ENCODE results near the gene CYP27B1. TPM values are rescaled to one million over a fixed set of nuclear protein-coding genes. Genes with fewer than 3 reads are reported as not detected.

CYP27B1 gene
- total RNA-seq, 1 donor from 2014 or later: 3.9 TPM

DNA sequence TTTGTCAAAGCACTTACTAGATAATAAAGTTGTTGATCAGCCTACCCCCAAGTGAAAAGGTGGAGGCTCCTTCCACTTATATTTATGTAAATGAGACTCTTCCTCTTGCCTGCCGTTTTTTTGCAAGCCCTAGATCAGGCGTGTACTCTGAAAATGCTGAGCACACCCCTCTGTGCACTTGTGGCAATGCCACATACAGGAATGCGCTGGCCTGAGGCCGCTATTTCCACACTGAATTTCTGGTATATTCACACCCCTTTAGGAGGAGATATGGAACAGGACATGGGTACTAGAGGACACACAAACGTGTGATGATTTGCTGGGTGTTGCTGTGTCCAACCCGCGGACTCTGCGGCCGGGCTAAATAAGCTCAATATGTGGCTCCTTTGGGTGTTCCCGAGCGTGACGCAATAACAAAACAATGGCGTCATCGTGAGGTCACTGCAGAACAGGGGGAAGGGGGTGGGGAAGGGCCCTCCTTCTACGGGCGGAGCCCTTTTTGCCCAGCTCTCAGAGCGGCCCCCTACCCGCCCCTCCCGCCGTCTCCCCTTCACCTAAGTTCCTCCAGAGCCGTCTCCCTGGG lies 22.6 kb downstream of the CYP27B1 start:
- TF ChIP-seq, protein P1, sequence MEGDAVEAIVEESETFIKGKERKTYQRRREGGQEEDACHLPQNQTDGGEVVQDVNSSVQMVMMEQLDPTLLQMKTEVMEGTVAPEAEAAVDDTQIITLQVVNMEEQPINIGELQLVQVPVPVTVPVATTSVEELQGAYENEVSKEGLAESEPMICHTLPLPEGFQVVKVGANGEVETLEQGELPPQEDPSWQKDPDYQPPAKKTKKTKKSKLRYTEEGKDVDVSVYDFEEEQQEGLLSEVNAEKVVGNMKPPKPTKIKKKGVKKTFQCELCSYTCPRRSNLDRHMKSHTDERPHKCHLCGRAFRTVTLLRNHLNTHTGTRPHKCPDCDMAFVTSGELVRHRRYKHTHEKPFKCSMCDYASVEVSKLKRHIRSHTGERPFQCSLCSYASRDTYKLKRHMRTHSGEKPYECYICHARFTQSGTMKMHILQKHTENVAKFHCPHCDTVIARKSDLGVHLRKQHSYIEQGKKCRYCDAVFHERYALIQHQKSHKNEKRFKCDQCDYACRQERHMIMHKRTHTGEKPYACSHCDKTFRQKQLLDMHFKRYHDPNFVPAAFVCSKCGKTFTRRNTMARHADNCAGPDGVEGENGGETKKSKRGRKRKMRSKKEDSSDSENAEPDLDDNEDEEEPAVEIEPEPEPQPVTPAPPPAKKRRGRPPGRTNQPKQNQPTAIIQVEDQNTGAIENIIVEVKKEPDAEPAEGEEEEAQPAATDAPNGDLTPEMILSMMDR (IDR thresholded peaks at IDR 0.05; ENCODE audit: insufficient read depth, low read length, severe bottlenecking): no peak
- H3K36me3 ChIP-seq (ENCODE audit: control insufficient read depth, insufficient read depth, low read length): peaks cover 4% of the 10 kb centered on the region
- H3K27me3 ChIP-seq (ENCODE audit: control insufficient read depth, insufficient read depth, low read length): peaks cover 9% of the 10 kb centered on the region
- H3K4me3 ChIP-seq (ENCODE audit: low read depth, low read length): peak overlapping the region; percentile 73
- FAIRE-seq (no peak), DNase-seq (ENCODE audit: low read depth) (no peak)

DNA sequence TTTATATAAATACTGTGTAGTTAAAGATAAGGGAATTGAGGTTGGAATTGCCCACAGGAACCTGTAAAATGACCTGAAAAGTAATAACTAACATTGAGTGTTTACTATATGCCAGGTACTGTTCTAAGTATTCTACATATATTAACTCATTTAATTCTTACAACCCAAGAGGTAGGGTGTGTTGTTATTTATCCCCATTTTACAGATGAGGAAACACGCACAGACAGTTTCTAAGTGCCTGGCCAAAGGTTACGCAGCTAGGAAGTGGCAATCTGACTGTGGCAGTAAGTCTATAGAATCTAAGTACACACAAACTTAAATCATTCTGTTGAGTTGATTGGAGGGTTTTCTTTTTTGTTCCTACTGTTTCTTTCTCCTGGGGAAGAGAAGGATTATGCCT lies 23.1 kb downstream of the CYP27B1 start:
- TF ChIP-seq, protein P1 (IDR thresholded peaks at IDR 0.05; ENCODE audit: insufficient read depth, low read length, severe bottlenecking): no peak
- H3K36me3 ChIP-seq (ENCODE audit: control insufficient read depth, insufficient read depth, low read length): peaks cover 4% of the 10 kb centered on the region
- H3K4me3 ChIP-seq (ENCODE audit: low read depth, low read length): no peak overlapping the region
- DNase-seq (ENCODE audit: low read depth) (no peak), FAIRE-seq (no peak)
- peaks cover 14% of the 10 kb centered on the region for H3K27me3 ChIP-seq (ENCODE audit: control insufficient read depth, insufficient read depth, low read length)

DNA sequence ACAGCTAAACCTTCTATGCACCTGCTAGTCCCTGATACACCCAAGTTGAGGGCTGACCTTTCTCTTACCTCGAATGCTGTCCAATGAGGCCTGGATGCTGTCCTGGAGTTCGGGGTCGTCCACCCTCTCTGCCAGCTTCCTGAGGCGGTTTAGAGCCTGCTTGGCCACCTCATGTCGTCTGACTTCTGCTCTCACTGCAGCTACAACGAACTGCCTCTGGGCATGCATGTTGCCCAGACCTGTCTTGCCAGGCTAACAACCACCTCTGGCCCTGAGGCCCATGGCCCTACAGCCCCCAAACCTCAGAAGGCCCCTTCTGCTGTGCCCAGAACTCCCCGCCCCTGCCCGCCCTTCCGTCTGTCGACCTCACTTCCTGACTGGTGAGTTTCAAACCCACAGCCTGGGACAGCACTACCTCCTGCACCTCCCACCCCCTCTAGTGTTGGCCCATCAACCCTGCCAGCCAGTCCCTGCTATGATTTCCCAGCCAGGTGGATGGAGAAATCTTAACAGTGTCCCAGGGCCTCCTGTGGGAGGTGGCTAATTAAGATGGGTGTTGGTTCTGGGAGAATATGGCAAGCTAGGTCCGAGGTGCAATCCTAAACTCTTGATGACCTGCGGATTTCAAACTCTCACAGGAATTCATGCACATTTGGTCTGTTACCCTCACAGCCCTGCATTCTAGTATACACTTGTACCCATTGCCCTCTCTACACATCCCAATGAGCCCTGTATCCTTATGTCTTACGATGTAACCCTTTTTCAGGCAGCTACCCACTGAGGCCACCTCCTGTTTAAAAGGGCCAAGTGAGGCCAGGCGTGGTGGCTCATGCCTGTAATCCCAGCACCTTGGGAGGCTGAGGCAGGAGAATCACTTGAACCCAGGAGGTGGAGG lies 24.8 kb downstream of the CYP27B1 start:
- H3K27me3 ChIP-seq (ENCODE audit: control insufficient read depth, insufficient read depth, low read length): peaks cover 24% of the 10 kb centered on the region

DNA sequence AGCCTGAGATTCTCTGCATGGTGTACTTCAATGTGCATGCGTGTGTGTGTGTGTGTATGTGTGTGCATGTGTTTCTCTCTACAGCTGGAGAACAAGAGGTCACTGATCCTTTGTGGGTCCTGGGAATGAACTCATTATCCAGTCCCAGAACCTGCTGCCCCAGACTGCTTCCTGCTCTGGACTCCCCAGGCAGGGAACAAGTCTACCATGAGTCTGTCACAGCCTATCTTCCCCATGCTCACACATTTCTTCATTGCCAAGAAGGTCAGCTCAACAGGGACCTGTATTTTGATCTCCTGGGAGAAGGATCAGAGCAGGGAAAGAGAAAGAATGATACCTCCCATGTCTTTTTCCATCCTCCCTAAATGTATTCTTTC lies 25.5 kb downstream of the CYP27B1 start:
- no peaks in the 10 kb centered on the region for H3K36me3 ChIP-seq (ENCODE audit: control insufficient read depth, insufficient read depth, low read length)
- DNase-seq (ENCODE audit: low read depth): no peak
- TF ChIP-seq, protein P1 (IDR thresholded peaks at IDR 0.05; ENCODE audit: insufficient read depth, low read length, severe bottlenecking): no peak
- no peak overlapping the region for H3K4me3 ChIP-seq (ENCODE audit: low read depth, low read length)
- FAIRE-seq: no peak
- peaks cover 29% of the 10 kb centered on the region for H3K27me3 ChIP-seq (ENCODE audit: control insufficient read depth, insufficient read depth, low read length)

More for the DNA sequence above, 24.8 kb downstream of the CYP27B1 start:
- TF ChIP-seq, protein P1 (IDR thresholded peaks at IDR 0.05; ENCODE audit: insufficient read depth, low read length, severe bottlenecking): peak; percentile 11
- FAIRE-seq (no peak), DNase-seq (ENCODE audit: low read depth) (no peak)
- Histone ChIP-seq H3K4me3 (ENCODE audit: low read depth, low read length) (no peak overlapping the region), H3K36me3 (ENCODE audit: control insufficient read depth, insufficient read depth, low read length) (peaks cover under 1% of the 10 kb centered on the region)

DNA sequence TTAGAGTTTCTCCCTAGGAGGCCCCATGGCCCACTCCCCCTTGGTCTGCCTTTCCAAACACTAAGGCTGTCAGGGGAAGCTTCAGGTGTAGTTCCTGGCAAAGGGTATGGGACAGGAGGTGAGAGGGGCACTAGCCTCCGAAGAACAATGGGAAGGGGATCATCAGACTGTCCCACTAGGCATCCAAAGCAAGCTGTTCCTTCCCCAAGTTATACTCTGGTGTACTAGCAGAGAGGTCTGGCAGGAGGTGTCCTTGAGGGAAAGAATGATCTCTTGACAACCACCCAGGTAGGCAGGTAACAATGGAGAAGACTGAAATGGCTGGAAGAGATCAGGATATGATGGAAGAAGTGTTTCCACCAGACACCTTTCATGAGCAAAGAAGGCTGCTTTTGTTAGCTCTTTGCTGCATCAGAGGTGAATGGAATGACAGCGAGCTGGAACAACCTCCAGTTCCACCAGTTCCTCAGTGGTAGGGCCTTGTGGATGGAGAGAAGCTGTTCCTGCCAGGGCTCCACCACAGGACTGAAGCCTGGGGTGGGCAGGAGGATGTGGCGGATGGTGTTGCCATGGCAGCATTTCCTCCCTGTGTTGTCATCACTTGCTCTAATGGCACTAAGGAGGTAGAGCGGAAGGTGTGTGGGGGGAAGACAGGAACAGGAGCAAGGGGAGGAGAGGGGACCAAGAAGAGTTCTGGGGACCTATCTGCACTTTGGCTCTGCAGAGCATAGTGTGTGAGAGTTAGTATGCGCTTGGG lies 26.0 kb downstream of the CYP27B1 start:
- Histone ChIP-seq H3K36me3 (ENCODE audit: control insufficient read depth, insufficient read depth, low read length) (no peaks in the 10 kb centered on the region), H3K27me3 (ENCODE audit: control insufficient read depth, insufficient read depth, low read length) (peaks cover 32% of the 10 kb centered on the region), H3K4me3 (ENCODE audit: low read depth, low read length) (no peak overlapping the region)
- DNase-seq (ENCODE audit: low read depth) (no peak), FAIRE-seq (no peak)
- TF ChIP-seq, protein P1 (IDR thresholded peaks at IDR 0.05; ENCODE audit: insufficient read depth, low read length, severe bottlenecking): no peak

Measured in bronchial epithelial cell (primary cell).